Measurements from ENCODE around the gene HJURP. TPM values are rescaled to one million over a fixed set of nuclear protein-coding genes. Genes with fewer than 3 reads are reported as not detected.

The HJURP gene
- total and polyA plus RNA-seq, 2 donors (not counting 1 experiment from before 2014, with no cell fraction given) = 5.8 to 6.2 TPM

- no peak overlapping the region for H3K9ac ChIP-seq (ENCODE audit: insufficient read depth, low read length)
- H3K4me3 ChIP-seq (replicated peaks in 1 of 4; ENCODE audit: control extremely low read depth in 1 of 4, insufficient read depth in 1 of 4, low read depth in 3 of 4, low read length in 4 of 4) = no peak overlapping the region
Observed at GRCh38 chr2:233796254-233796653, 58.1 kb downstream of the HJURP start.

GRCh38 chr2:233795735-233796171 lies 58.6 kb downstream of the HJURP start:
- H2AFZ ChIP-seq (ENCODE audit: low read length) = no peak overlapping the region
- no peak for TF ChIP-seq CTCF (conservative IDR thresholded peaks at IDR 0.05 in 1 of 2, IDR thresholded peaks at IDR 0.05 in 1 of 2; ENCODE audit: low read depth in 1 of 2, low read length in 2 of 2)
- TF ChIP-seq EZH2 (IDR thresholded peaks at IDR 0.05; ENCODE audit: low read length, missing control alignments) = no peak

More at GRCh38 chr2:233796254-233796653, 58.1 kb downstream of the HJURP start:
- Histone ChIP-seq H3K27me3 (ENCODE audit: control insufficient read depth, insufficient read depth, low read length) (no peaks in the 10 kb centered on the region), H3K27ac (ENCODE audit: insufficient read depth, low read length) (no peak overlapping the region), H3K9me3 (ENCODE audit: control insufficient read depth, insufficient read depth, low read depth, low read length) (no peaks in the 10 kb centered on the region), H3K79me2 (ENCODE audit: control insufficient read depth, insufficient read depth, low read length) (no peaks in the 10 kb centered on the region), H3K36me3 (ENCODE audit: control insufficient read depth, insufficient read depth, low read length) (no peaks in the 10 kb centered on the region), H3K4me1 (ENCODE audit: control insufficient read depth, extremely low read depth, insufficient read depth, low read length) (no peaks in the 10 kb centered on the region), H4K20me1 (ENCODE audit: control insufficient read depth, extremely low read depth, insufficient read depth, low read length) (no peaks in the 10 kb centered on the region), H3K4me2 (ENCODE audit: extremely low read depth, insufficient read depth, low read length) (no peak overlapping the region), H2AFZ (ENCODE audit: low read length) (no peak overlapping the region)
- no peak for DNase-seq (ENCODE audit: low read depth in 2 of 2)
- TF ChIP-seq CTCF (conservative IDR thresholded peaks at IDR 0.05 in 1 of 2, IDR thresholded peaks at IDR 0.05 in 1 of 2; ENCODE audit: low read depth in 1 of 2, low read length in 2 of 2) (no peak), EZH2 (IDR thresholded peaks at IDR 0.05; ENCODE audit: low read length, missing control alignments) (no peak)

GRCh38 chr2:233794128-233794658 lies 60.1 kb downstream of the HJURP start:
- Histone ChIP-seq H3K79me2 (ENCODE audit: control insufficient read depth, insufficient read depth, low read length) (no peaks in the 10 kb centered on the region), H2AFZ (ENCODE audit: low read length) (no peak overlapping the region), H3K9ac (ENCODE audit: insufficient read depth, low read length) (no peak overlapping the region), H3K4me3 (replicated peaks in 1 of 4; ENCODE audit: control extremely low read depth in 1 of 4, insufficient read depth in 1 of 4, low read depth in 3 of 4, low read length in 4 of 4) (no peak overlapping the region), H3K9me3 (ENCODE audit: control insufficient read depth, insufficient read depth, low read depth, low read length) (no peaks in the 10 kb centered on the region), H3K27ac (ENCODE audit: insufficient read depth, low read length) (no peak overlapping the region), H3K4me1 (ENCODE audit: control insufficient read depth, extremely low read depth, insufficient read depth, low read length) (no peaks in the 10 kb centered on the region), H3K36me3 (ENCODE audit: control insufficient read depth, insufficient read depth, low read length) (no peaks in the 10 kb centered on the region), H3K27me3 (ENCODE audit: control insufficient read depth, insufficient read depth, low read length) (no peaks in the 10 kb centered on the region), H4K20me1 (ENCODE audit: control insufficient read depth, extremely low read depth, insufficient read depth, low read length) (no peaks in the 10 kb centered on the region), H3K4me2 (ENCODE audit: extremely low read depth, insufficient read depth, low read length) (no peak overlapping the region)
- TF ChIP-seq EZH2 (IDR thresholded peaks at IDR 0.05; ENCODE audit: low read length, missing control alignments) (no peak), CTCF (conservative IDR thresholded peaks at IDR 0.05 in 1 of 2, IDR thresholded peaks at IDR 0.05 in 1 of 2; ENCODE audit: low read depth in 1 of 2, low read length in 2 of 2) (no peak)
- no peak for DNase-seq (ENCODE audit: low read depth in 2 of 2)

More at GRCh38 chr2:233795735-233796171, 58.6 kb downstream of the HJURP start:
- no peaks in the 10 kb centered on the region for H3K4me1 ChIP-seq (ENCODE audit: control insufficient read depth, extremely low read depth, insufficient read depth, low read length)
- H4K20me1 ChIP-seq (ENCODE audit: control insufficient read depth, extremely low read depth, insufficient read depth, low read length) = no peaks in the 10 kb centered on the region
- no peaks in the 10 kb centered on the region for H3K27me3 ChIP-seq (ENCODE audit: control insufficient read depth, insufficient read depth, low read length)
- H3K79me2 ChIP-seq (ENCODE audit: control insufficient read depth, insufficient read depth, low read length) = no peaks in the 10 kb centered on the region
- H3K27ac ChIP-seq (ENCODE audit: insufficient read depth, low read length) = no peak overlapping the region
- H3K4me2 ChIP-seq (ENCODE audit: extremely low read depth, insufficient read depth, low read length) = no peak overlapping the region
- H3K4me3 ChIP-seq (replicated peaks in 1 of 4; ENCODE audit: control extremely low read depth in 1 of 4, insufficient read depth in 1 of 4, low read depth in 3 of 4, low read length in 4 of 4) = no peak overlapping the region
- no peak overlapping the region for H3K9ac ChIP-seq (ENCODE audit: insufficient read depth, low read length)
- DNase-seq (ENCODE audit: low read depth in 2 of 2) = no peak
- no peaks in the 10 kb centered on the region for H3K36me3 ChIP-seq (ENCODE audit: control insufficient read depth, insufficient read depth, low read length)
- no peaks in the 10 kb centered on the region for H3K9me3 ChIP-seq (ENCODE audit: control insufficient read depth, insufficient read depth, low read depth, low read length)
